Fibroblast of lung (primary cell): ENCODE results near the gene NAXD.

Source experiments
- EZH2 ChIP-seq: IDR thresholded peaks from 2 replicates; pipeline ENCODE4 v1.5.1; 2012; ENCODE audit warnings: low read length, control low read depth, mild to moderate bottlenecking; ENCODE audit errors: missing control alignments
- TF ChIP-seq, protein P1 (sequence below), 2 donors: IDR thresholded peaks in 1 of 2; conservative IDR thresholded peaks in 1 of 2; 1 replicate in 1 of 2; 2 replicates in 1 of 2; pipeline ENCODE4 v1.5.1; 2011 to 2012; ENCODE audit warnings: low read length in 2 of 2, control low read depth in 1 of 2, inconsistent platforms in 1 of 2, low read depth in 1 of 2, mild to moderate bottlenecking in 1 of 2

- TF ChIP-seq, protein P1, sequence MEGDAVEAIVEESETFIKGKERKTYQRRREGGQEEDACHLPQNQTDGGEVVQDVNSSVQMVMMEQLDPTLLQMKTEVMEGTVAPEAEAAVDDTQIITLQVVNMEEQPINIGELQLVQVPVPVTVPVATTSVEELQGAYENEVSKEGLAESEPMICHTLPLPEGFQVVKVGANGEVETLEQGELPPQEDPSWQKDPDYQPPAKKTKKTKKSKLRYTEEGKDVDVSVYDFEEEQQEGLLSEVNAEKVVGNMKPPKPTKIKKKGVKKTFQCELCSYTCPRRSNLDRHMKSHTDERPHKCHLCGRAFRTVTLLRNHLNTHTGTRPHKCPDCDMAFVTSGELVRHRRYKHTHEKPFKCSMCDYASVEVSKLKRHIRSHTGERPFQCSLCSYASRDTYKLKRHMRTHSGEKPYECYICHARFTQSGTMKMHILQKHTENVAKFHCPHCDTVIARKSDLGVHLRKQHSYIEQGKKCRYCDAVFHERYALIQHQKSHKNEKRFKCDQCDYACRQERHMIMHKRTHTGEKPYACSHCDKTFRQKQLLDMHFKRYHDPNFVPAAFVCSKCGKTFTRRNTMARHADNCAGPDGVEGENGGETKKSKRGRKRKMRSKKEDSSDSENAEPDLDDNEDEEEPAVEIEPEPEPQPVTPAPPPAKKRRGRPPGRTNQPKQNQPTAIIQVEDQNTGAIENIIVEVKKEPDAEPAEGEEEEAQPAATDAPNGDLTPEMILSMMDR (conservative IDR thresholded peaks at IDR 0.05 in 1 of 2, IDR thresholded peaks at IDR 0.05 in 1 of 2; ENCODE audit: low read depth in 1 of 2, low read length in 2 of 2): no peak
- TF ChIP-seq EZH2: no peak
Observed at GRCh38 chr13:110571896-110572777, 43.2 kb upstream of the NAXD start.
